Measurements from ENCODE around the gene MARF1.
A peak's percentile ranks its signal among the peaks of the same experiment; 100 is the strongest.
"Not testable (repeated sequence)": the region's sequence is repeated elsewhere in the genome, so short reads cannot be mapped to it uniquely, and the experiment has no call there.

MARF1 gene

DNA sequence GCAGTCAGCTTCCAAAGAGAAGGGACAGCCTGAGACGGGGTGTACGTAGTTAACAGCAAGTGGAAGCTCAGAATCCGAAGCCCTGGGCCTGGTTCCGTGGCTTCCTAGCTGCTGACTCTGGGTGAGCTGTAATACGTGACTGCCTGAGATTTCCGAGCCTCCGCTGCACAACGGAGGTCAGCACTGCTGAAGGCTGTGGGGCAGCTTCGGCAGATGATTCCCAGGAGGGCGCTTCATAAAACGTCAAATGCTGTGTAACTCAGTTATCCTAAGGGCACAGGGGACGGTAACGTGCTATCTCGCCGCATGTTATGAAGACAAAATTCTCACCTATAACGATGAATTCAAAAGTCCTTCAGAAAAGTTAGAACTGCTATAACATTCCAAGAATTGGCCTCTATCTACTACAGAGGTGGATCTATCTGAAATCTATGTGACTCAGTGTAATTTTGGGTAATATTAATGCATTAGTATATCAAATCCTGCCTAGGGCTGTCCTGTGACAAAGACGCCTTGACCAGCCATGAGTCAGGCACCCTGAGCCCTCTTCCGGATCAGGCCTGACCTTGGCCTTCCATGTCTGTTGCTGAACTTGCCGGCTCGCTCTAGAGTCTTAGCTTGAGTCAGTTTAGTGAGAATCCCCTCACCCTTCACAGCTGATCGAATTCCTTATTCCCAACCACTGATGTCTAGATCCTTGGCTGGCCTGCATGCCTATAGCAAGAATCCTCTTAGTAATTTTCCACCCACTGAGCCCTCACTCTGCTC lies 43.5 kb downstream of the MARF1 start:
- DNase-seq, result no peak

DNA sequence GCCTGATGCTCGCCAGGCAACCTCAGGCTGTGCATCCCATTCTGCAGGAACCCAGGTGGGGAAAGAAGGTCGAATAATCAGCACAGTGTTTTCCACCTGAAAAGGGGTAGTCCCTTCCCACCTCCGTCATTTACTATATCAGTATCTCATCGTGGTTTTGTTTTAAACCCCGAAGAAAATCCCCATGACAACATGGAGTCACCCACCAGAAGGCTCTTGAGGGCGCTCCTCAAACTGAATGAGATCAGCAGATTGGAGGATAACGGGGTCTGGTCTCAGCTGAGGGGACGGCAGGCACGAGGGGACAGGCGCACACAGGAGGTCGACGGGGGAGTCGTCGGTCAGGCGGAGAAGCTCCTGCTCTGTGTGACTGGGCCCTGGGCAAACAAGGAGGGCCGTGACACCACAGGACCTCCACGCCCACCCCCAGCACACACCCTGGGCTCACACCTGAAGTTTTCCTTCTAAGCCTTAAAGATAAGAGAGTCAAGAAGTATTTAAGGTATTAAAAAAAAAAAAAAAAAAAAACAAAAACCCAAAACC lies 44.2 kb downstream of the MARF1 start:
- no peak for DNase-seq

DNA sequence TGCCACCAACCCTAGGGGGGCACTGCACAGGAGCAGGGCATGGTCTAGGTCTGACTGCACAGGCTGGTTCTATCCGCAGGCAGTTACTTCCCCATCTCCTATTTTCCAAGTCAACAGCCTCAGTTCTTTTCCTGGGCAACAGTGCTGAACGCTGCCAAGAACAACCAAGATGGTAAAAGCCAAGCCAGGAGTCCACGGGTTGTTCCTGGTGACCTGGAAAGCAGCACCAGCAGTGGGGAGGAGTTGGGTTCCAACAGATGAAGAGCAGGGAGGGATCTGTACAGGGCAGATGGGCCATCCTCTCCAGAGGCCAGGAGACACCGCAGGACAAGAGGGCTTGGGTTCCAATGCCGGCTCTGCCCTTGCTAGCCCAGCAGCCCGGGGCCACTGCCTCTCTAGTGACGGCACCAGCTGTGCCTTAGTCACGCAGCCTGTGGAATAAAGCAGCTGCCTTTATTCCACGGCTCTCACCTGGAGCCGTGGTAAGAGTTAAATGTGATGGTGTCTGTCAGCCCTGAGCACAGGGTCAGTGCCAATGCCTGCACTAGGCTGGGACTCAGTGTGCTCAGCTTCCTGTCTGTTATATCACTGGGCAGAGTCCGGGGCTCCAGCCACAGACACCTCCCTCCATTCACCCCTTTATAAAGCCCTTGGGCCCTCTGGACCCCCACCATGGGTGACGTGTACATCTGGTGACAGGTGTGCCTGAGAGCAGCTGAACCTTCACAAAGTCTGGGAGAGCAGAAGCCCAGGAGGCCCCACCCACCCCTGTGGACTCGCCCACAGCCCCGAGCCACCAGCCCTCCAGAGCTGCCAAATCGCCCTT lies 44.9 kb downstream of the MARF1 start:
- no peak for DNase-seq

DNA sequence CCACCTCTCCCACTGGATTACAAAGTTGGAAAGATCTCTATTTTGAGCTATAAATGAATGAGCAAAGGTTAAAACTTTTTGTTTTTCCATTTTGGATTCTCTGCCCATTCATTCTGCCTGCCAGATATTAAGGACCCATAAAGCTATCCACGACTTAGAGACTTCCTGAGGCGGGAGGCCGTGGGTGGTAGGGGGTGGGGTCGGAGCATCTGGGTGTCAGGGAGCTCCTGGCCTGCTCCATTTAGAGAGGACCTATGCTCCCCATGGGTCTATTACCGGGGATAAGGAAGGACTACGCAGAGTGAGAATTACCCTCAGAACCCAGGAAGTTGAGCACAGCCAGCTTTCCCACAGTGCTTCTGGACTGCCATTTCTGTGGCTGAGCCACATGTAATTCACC lies 45.8 kb downstream of the MARF1 start:
- DNase-seq, result no peak

DNA sequence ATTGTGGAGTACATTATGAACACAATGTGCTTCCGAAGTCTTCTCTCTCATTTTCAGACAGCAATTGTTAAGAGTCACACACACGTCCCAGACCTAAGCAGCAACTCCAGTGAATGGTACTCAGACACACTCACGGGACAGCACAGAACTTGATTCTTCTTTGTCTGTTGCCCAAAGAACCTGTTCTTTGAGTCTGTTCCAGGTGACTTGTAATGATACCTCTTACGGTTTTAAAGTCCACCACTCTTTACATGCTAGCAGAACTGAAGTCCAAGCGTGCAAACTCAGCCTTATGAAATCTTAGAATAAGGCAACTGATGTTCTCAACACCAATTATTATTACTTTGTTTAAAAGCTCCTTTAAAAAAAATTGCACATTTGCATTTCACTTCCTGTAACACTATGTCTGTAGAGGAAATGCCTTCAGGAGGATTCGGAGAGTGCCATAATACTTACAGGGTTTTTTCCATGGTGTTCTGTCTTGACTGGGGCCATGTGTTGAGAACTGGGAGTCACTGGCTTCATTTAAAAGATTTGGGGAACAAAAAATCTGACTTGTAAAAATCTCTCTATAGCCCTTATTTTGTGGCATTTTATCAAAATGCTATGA lies 48.1 kb downstream of the MARF1 start:
- DNase-seq, result no peak

DNA sequence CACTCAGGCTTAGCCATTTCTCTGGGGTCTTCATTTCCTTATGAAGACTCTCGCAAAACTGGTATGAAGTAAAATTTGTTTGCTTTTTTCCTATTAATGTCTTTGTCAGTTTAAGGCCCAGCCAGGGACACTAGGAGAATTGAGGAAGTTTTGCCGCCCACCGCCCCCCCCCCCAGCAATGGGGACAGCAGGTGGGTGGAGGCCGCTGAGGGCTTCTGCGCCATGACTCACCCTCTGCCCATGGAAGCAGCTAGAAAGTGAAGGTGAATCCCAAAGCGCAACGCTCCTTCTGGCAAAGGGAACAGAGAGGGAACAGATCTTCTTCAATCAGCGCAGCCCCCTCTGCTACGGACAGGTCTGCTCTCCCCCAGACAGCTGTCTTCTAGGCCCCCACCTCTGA lies 49.7 kb downstream of the MARF1 start:
- DNase-seq, result peak in 1 of 2 donors; percentile 29

DNA sequence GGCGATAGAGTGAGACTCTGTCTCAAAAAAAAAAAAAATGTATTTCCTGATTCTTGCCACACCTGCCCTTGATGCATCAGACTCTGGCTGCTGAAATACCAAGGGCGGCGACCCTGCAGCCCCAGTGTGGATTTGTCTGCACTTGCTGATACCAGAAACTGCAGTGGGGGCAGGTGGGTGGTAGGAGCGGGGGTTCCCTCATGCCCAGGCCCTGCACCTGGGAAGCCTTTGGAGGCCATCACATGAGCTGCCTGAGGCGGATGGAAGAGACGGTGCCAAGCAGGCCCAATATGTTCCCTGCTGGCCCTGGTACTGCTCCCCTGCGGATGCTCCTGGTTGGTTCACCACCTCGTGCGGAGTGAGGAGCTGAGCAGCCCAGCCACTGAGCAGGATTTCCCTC lies 50.6 kb downstream of the MARF1 start:
- no peak for DNase-seq

DNA sequence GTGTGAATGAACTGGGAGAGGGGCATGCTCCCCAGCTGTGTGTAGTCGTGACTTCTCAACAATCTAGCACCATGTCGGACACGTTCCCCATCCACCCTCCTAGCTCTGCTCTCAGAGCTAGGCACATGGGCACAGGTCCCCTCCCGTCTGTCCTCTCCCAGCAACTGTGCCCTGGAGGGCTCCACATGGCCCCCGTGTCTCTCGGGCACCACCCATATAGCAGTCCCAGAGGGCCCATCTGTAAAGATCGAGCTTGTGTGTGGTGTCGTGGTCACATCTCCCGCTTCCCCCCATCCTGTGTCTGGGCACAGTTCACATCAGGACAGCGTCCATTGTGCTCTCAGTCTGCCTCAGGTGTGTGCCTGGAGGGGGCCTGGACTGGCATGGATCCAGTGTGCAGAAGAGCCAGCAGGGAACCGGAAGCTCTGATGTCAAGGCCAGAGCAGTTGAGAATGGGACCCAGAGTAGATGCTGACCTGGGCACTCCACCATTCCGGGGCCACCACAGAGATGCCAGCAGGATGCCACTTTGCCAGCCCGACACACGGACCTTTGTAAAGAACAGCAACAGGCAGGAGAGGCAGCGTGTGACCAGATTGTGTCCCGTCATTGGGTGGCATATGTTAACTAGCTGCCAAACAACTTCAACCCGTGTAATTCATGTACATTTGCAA lies 55.7 kb downstream of the MARF1 start:
- DNase-seq, result no peak

DNA sequence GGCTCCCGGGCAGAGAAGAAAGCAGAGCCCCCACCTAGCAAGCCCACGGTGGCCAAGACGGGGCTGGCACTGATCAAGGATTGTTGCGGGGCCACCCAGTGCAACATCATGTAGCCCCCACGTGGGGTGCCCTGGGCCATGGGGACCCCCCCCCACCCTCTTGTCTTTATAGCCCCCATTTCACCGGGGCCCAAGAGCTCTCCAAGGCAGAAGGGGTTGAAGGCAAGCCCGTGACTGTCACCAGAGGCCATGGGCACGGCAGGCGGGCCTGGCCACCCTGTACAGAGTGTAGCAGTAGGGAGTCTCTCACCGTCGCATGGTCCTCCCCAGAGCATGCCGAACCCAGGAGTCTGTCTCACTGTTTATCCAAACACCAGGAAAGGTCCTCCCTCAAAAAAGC lies 56.2 kb downstream of the MARF1 start:
- DNase-seq, result no peak

DNA sequence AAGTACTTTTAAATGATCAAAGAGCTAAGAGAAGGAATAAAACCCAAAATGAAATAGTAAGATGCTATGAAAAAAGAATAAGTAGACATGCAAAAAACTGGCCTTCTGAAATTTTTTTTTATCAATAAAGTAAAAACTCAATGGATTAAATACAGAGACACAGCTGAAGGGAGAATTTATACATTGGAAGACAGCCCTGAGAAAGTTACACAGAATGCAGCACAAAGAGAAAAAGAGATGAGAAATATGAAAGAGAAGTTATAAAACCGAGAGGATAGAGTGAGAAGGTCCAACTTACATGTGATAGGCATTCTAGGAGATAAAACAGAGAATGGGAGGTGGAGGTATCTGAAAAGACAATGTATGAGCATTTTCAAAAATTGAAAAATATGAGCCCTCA lies 57.0 kb downstream of the MARF1 start:
- no peak for DNase-seq

DNA sequence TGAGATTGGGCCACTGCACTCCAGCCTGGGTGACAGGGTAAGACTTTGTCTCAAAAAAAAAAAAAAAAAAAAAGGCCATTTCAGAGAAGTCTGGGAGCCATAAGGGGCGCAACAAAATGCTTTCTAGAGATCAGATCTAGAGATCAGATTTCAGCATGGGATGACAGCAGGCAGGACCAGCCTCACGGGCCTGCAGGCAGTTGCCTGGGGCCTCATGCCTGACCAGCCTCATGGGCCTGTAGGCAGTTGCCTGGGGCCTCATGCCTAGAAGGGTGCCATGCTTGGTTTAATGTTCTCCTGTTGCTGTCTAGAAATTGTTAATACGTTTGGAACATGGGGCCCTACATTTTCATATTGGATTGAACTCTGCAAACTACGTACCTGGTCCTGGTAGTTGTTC lies 59.4 kb downstream of the MARF1 start:
- no peak for DNase-seq

DNA sequence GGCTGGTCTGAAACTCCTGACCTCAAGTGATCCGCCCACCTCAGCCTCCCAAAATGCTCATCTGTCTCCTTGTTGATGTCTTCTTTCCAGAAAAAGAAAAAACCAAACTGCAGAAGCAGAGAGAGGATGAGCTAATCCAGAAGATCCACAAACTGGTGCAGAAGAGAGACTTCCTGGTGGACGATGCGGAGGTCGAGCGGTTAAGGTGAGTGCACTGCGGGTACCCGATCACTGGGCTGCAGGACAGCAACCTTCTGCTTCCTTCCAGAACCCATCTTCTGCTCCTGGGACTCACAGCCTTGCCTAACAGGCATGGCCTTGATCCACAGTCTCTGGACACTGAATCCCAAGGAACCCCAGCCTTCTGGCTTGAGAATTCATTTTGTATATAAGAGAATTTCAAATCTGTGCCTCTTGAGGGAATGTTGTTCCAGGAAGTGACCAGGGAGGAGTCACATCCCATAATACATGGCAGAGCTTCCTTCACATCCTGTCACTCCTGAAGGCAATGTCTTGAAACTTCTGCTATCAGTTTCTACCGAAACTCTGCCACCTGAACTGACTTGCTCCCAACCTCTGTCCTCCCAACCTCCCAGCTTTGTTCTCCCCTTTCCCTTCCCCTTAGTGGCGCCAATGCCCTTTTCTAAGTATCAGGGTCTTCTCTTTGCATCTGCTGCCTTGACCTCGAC lies 61.7 kb downstream of the MARF1 start:
- DNase-seq, result no peak

DNA sequence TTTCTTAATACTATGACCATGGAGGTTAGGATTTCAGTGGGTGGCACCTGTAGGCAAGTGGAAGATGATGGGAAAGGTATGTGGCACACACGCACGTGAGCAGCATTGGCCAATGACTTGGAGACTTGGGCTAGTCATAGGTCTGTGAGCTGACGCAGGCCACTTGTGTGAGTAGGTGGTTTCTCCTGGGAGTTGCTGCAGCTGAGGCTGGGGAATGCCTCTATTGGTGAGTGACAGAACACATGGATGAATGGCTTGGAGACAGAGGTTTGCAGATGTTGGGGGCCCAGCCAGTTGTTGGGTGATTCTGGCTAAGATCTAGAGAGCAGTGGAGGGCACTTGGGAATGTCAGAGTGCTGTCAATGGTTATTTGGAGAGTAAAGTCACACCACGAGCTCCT lies 64.1 kb downstream of the MARF1 start:
- no peak for DNase-seq

DNA sequence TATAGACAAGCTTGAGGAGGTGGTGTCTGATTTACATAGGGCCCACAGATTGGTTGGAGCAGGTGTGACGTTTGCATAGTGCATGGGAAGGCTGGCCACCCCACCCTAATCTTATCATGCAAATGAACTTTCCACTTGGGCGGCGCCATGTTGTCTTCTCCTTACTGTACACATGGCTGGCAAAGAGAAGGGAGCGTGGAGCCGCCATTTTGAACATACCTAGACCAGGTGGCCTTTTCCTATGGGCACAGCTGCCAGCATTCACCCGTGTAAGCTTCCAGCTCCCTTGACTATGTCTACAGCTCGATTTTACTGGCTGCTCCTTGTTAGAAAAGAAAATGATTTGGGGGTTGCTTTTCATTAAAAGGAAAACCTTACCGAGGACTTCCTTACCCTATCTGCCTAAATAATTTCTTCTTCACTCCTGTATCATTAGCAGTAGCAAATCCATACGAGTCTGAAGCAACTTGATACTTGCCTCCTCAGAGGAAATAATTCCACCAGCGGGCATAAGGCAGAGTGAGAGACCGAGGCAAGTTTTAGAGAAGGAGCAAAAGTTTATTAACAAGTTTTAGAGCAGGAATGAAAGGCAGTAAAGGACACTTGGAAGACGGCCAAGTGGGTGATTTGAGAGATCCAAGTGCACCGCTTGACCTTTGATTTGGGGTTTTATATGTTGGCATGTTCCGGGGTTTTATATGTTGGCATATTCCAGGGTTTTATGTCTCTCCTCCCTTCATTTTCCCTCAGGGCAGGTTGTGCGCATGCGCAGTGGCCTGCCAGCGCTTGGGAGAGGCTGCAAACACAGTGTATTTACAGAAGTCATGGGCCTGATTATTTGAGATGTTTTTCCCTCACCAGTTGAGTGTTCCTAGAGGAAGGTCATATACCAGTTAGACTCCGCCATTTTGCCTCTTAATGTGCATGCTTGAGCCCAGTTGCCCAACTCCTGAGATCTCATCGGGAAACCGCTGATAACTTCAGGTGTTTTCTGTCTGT lies 65.7 kb downstream of the MARF1 start:
- DNase-seq, result no peak

DNA sequence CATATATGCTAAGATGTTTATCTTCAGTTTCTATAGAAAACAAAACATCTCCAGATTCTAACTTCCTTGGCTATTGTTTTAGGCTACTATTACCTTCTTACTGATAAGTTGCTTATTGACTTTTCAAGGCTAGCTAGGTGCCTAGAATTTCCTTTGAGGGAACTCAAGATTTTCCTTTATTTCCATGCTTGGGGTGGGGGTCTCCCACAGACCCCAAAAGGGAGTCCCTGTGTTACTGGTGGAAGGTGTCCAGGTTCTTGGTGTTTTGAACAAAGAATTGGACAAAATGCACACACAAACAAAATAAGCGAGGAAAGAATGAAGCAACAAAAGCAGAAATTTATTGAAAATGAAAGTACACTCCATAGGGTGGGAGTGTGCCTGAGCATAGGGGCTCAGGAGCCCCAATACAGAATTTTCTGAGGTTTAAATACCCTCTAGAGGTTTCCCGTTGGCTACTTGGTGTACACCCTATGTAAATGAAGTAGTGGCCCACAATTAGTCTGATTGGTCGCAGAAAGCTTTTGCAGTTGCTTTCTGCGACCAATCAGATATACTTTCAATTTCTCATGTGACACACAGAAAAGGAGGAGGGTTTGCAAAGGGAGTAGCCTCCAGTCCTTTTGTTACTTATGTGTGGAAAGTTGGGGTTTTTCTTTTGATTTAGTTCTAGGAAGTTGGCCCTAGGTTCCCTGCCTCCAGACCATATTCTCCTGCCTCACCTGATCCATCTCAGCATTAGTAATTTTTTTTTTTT lies 67.5 kb downstream of the MARF1 start:
- DNase-seq, result no peak

DNA sequence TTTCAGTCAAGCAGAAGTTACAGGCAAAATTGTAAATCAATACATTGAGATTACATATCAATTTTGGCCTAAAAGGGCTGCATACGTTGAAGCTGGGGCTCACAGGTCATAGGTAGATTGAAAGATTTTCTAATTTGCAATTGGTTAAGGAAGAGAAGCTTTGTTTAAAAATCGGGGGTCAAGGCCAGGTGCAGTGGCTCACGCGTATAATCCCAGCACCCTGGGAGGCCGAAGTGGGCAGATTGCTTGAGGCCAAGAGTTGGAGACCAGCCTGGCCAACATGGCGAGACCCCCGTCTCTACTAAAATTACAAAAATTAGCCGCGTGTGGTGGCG lies 68.4 kb downstream of the MARF1 start:
- no peak for DNase-seq

DNA sequence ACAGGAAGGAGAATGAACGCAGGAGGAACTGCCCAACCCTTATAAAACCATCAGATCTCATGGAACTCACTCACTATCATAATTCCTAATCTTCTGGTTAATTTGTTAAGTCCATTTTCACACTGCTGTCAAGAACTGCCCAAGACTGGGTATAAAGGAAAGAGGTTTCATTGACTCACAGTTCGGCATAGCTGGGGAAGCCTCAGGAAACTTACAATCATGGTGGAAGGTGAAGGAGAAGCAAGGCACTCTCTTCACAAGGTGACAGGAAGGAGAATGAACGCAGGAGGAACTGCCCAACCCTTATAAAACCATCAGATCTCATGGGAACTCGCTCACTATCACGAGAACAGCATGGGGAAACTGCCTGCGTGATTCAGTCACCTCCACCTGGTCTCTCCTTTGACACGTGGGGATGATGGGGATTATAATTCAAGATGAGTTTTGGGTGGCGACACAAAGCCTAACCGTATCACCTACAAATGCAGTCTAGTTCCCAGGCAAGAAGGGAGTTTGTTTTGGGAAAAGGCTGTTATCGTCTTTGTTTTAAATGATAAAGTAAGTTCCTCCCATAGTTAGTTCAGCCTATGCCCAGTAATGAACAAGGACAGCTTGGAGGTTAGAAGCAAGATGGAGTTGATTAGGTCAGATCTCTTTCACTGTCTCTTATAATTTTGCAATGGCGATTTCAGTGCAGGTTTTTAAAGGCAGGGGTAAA lies 68.9 kb downstream of the MARF1 start:
- not testable (repeated sequence) for DNase-seq

DNA sequence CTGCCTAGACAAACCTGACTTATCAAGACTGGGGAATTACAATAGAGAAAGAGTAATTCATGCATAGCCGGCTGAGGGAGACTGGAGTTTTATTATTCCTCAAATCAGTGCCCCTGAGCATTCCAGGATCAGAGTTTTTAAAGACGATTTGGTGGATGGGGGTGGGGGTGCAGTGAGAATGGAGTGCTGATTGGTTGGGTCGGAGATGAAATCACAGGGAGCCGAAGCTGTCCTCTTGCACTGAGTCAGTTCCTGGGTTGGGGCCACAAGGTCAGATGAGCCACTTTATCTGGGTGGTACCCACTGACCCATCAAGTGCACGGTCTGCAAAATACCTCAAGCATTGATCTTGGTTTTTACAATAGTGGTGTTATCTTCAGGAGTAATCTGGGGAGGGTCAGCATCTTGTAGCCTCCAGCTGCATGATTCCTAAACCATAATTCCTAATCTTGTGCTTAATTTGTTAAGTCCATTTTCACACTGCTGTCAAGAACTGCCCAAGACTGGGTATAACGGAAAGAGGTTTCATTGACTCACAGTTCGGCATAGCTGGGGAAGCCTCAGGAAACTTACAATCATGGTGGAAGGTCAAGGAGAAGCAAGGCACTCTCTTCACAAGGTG lies 69.6 kb downstream of the MARF1 start:
- DNase-seq, result no peak

DNA sequence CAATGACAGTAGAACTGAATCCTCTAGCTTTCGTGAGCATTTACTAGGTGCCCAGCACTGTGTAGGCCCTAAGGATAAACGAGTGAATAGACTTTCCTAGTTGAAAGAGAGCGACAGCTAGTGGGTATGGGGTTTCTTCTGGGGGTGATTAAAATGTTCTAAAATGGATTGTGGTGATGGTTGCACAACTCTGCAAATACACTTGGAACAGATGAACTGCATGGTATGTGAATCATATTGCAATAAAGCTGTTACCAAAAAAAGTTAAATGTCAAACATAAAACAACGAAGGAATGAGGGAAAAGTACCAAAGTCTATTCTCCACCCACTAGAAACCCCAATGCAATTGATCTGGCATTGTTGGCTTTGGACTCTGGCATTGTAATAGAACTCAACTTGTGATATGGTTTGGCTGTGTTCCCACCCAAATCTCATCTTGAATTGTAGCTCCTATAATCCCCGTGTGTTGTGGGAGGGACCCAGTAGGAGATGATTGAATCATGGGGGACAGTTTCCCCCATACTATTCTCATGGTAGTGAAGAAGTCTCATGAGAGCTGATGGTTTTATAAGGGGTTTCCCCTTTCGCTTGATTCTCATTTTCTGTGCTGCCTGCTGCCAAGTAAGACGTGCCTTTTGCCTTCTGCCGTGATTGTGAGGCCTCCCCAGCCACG lies 70.5 kb downstream of the MARF1 start:
- no peak for DNase-seq

All from CD4-positive, alpha-beta T cell treated with Interleukin-4 for 1 hour (primary cell).